C1 segment of cervical spinal cord (tissue), 14 donors: ENCODE data around the gene SIRT1.
"Not testable (repeated sequence)": the region's sequence is repeated elsewhere in the genome, so short reads cannot be mapped to it uniquely, and the experiment has no call there.

ENCODE experiments used
- DNase-seq, 14 donors: peaks; one replicate each; lab custom pipeline; 2025; lab: John Stamatoyannopoulos, UW

SIRT1 gene

DNA sequence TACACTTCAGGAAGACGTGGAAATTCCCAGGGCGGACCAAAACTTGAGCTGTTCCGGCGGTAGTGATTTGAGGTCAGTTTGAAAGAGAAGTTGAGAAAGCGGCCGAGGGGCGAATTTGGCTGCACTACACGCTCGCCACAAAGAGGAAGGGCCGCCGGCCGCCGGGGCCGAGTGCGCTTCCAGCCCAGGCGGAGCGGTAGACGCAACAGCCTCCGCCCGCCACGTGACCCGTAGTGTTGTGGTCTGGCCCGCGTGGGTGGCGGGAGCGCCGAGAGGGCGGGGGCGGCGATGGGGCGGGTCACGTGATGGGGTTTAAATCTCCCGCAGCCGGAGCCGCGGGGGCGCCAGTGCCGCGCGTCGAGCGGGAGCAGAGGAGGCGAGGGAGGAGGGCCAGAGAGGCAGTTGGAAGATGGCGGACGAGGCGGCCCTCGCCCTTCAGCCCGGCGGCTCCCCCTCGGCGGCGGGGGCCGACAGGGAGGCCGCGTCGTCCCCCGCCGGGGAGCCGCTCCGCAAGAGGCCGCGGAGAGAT is at the start of gene SIRT1:
Gene SIRT1 (plus strand): TSS at position 344 of the 529 bp plus-strand sequence. CDS start 66 bp downstream, at position 410.
- peak; percentile 85 to 99 (median 94) for DNase-seq

GRCh38 chr10:67835541-67836394 is 48.7 kb upstream of the SIRT1 start:
- peak in 1 of 14 donors; percentile 56 for DNase-seq

DNA sequence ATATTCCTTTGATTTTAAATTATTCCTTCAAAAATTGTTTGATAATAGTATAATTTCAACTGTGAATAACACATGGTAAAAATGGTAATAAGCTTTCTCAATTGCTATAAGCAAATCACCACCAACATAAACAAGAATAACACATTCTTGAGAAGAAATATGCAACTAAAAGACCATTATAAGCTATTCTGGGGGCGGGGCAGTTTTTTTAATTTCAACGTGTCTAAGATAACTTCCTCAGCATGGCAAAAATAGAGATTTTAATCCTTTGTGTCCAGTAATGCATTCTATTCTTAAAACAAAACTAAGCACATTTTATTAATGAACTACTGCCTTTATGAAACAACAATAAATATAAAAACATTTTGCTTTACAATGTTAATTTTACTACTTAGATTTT is 48.0 kb upstream of the SIRT1 start:
- DNase-seq = no peak

DNA sequence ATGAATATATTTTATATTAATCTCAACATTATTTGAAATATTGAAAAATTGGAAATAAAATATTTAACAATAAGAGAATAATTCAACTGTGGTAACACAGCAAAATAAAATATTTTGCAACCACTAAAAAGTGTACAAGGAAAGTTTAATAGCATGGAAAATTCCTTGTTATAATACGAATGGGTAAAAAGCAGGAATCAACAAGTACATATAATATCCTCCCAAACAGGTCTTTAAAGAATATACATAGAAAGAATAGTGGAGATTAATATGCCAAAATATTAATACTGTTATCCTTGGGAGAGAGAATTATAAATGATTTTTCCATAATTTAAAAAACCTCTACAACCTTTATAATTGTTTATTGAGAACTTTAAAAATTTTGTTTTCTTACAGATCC is 47.5 kb upstream of the SIRT1 start:
- no peak for DNase-seq

DNA sequence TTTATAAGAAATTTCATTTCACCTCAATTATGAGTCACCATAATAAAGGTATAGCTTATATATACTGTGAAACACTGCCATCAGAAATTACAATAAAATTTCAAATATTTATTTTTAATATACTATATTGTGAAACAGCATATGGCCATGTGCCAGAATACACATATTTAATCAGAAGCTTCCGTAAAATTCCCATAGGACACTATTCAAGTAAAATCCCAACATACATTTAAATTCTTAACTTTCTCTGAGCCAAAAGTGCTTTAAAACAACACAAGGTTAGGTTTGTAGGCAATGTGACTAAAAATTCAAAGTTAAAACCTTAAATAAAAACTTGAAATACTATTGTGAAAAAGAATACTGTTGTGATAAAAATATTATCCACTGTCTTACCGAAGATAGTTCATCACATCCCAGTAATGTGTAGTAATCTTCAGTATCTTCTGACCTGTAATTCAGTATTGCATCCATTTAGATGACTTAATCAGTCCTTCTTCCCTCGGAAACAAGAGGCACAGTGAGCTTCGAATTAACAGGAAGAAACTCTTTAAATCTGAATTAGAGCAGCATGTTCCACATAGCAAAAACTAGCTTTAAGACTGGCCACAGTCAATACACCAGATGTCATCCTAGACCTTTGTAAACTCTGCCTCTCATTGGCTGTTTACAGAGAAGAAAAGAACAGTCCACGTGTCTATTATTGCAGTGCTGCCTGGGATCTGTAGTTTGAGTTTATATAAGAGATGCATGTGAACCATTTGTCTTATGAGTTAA is 46.7 kb upstream of the SIRT1 start, which contains the start of gene DNAJC12:
Gene DNAJC12 (minus strand): TSS at position 648 of the 774 bp plus-strand sequence. CDS start 177 bp downstream, at position 471.
- peak in 4 of 14 donors; percentile 3 to 94 (median 20) for DNase-seq

DNA sequence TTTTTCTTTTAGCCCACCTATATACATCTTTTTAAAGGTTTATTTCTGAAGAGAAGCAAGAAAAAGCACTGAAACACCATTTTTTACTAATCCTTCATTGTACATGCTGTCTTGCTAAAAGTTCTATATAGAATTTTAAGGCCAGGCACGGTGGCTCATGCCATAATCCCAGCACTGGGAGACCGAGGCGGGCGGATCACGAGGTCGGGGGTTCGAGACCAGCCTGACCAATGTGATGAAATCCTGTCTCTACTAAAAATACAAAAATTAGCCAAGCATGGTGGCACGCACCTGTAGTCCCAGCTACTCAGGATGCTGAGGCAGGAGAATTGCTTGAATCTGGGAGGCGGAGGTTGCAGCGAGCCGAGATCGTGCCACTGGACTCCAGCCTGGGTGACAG is 44.9 kb upstream of the SIRT1 start:
- not testable (repeated sequence) for DNase-seq

- no peak for DNase-seq
These were observed 44.5 kb upstream of the SIRT1 start for GRCh38 chr10:67839951-67840350.

DNA sequence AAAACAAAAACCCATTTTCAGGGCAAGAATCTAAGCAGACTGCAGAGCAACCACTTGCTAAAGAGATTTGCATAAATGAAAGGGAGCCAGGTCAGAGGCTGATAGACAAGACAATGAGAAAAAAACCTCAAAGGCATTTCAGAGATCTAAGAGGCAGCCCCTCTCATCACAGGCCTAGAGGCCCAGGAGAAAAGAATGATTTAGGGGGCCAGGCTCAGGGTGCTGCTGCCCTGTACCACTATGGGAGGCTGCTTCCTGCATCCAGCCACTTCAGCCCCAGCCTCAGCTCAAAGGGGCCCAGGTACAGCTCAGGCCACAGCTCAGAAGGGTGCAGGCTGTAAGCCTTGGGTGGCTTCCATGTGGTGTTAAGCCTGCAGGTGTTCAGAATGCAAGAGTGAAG is 42.7 kb upstream of the SIRT1 start:
- no peak for DNase-seq

- no peak for DNase-seq
These were observed 41.2 kb upstream of the SIRT1 start for GRCh38 chr10:67843284-67843683.

DNA sequence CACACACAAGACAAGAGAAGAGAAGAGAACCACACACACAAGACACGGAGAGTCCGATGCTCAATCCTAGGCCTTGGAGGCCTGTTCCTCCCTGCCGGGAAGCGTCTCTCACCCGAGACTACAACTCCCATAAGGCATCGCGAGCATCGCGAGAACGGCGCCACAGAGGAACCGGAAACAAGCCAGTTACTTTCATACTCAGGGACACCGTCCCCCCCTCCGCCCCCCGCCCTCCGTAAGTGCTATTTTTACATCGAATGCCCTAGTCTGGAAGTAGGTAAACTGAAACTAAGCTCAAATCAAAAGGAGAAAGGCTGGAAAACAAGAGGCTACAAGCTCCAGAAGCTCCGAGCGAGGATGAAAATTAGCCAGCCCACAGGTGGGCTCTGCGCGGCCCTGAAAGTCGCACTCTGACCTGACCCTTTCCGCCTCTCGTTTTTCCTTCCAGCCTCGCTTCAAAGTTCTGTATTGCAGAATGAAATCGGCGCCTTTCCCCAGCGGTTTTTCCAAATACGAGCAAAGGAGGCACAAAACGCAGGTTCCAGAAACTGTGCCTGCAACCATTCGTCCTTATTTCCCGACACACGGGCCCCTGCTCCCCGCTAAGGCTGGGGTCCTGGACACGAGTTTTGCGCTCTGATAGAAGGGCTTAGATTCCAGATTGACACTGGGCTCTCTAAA is 35.0 kb upstream of the SIRT1 start:
- DNase-seq = peak; percentile 34 to 96 (median 86)

- no peak for DNase-seq
These were observed 33.3 kb upstream of the SIRT1 start for GRCh38 chr10:67851186-67851585.

- no peak for DNase-seq
These were observed 31.7 kb upstream of the SIRT1 start for GRCh38 chr10:67852761-67853160.

GRCh38 chr10:67853512-67853911 is 30.9 kb upstream of the SIRT1 start:
- no peak for DNase-seq

DNA sequence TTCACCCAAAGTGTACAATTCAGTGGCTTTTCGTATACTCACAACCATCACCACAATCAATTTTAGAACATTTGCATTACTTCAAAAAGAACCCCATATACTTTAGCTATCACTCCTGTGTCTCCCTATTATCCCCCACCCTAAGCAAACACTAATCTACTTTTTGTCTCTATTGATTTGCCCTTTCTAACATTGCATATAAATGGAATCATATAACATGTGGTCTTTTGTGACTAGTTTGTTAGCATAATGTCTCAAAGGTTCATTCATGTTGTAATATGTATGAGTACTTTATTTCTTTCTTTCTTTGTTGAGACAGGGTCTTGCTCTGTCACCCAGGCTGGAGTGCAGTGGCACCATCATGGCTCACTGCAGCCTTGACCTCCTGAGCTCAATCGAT is 25.5 kb upstream of the SIRT1 start:
- DNase-seq = no peak

DNA sequence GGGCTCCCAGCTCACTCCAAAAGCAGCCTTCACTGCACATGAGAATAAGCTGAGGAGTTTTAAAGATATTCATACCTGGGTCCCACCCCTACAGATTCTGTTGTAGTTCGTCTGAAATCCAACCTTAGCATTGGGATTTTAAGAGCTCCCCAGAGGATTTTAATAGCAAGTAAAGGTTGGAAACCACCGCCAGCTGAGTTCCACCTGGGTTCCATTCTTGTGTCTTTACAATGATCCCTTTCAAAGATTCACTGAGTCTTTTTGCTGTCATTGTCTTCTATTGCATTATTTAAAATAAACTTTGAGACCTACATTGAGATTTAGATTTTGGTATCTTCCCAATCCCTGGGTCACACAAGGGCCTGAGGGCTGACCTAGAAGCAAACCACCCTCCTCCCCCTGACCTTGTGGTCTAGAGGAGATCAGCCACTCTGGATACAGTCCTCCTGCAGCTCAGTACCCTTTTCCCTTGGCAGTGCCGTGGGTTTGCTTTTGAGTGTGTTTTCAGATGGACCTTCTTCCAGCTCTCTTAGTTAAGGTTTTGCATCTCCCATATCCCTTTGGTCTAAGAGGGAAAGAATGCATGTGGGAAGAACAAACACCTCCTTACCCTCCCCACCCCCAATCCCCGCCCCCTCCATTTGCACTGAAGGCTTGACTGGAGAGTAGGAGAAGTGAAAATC is 22.6 kb upstream of the SIRT1 start:
- no peak for DNase-seq

- no peak for DNase-seq
These were observed 21.4 kb upstream of the SIRT1 start for GRCh38 chr10:67863094-67863493.

DNA sequence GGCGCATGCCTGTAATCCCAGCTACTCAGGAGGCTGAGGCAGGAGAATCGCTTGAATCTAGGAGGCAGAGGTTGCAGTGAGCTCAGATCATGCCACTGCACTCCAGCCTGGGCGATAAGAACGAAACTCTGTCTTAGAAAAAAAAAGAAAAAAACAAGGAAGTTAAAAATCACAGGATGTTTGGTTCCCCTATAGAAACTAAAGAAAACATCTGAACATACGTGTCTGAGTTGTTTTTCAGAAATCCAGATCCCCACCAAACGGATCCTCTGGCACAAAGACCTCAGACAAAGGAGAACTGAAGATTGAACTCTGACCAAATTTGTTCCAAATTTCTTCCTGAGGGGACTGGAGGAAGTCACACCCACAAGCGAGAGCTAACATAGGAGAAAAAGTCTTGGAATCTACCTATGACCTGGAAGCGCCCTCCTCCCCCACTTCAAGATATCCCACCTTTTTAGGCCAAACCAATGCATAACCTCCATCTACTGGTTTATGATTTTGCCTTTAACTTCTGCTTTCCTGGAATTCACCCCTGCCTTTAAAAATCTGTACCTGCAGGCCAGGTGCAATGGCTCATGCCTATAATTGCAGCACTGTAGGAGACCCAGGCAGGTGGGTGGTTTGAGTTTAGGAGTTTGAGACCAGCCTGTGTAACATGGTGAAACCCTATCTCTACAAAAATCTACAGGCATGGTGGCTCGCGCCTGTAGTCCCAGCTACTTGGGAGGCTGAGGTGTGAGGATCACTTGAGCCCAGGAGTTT is 19.7 kb upstream of the SIRT1 start:
- DNase-seq = no peak

GRCh38 chr10:67868132-67868531 is 16.3 kb upstream of the SIRT1 start:
- no peak for DNase-seq

GRCh38 chr10:67869996-67870395 is 14.5 kb upstream of the SIRT1 start:
- no peak for DNase-seq
